Muscle layer of colon (tissue), 2 donors: ENCODE data around the gene NGEF.

Experiments
- H3K27ac ChIP-seq: one replicate; pipeline ENCODE4 v1.7.0; 2013; ENCODE audit warnings: low read depth, mild to moderate bottlenecking, low read length, moderate library complexity
- H3K27me3 ChIP-seq, 2 donors: one replicate each; pipeline ENCODE4 v1.7.0; 2013; ENCODE audit warnings: low read length in 2 of 2, mild to moderate bottlenecking in 2 of 2; ENCODE audit not compliant: insufficient read depth in 2 of 2, control insufficient read depth in 1 of 2
- H3K36me3 ChIP-seq: one replicate; pipeline ENCODE4 v1.7.0; 2013; ENCODE audit warnings: mild to moderate bottlenecking, low read length; ENCODE audit not compliant: insufficient read depth
- H3K4me1 ChIP-seq: one replicate; pipeline ENCODE4 v1.7.0; 2013; ENCODE audit warnings: mild to moderate bottlenecking, low read length; ENCODE audit not compliant: insufficient read depth
- H3K4me3 ChIP-seq, 2 donors: one replicate each; pipeline ENCODE4 v1.7.0; 2013; ENCODE audit warnings: low read length in 2 of 2, low read depth in 1 of 2, mild to moderate bottlenecking in 1 of 2, moderate library complexity in 1 of 2
- H3K9ac ChIP-seq: one replicate; pipeline ENCODE4 v1.7.0; 2013; ENCODE audit warnings: low read length
- H3K9me3 ChIP-seq: one replicate; pipeline ENCODE4 v1.7.0; 2013; ENCODE audit warnings: mild to moderate bottlenecking, low read length
- donor health status: abdominal sarcoma.
- donor health status: Adenocarcinoma of cecum.

Gene NGEF

GRCh38 chr2:232897598-232898408 is 115.3 kb downstream of the NGEF start:
- no peak overlapping the region for H3K9ac ChIP-seq

GRCh38 chr2:232896720-232897597 is 116.1 kb downstream of the NGEF start:
- H3K4me1 ChIP-seq: no peaks in the 10 kb centered on the region
- no peak overlapping the region for H3K27ac ChIP-seq
- no peak overlapping the region for H3K4me3 ChIP-seq
- H3K36me3 ChIP-seq: no peaks in the 10 kb centered on the region
- H3K9ac ChIP-seq: no peak overlapping the region
- H3K27me3 ChIP-seq: peaks cover 0 to 5% of the 10 kb centered on the region in 2 donors
- H3K9me3 ChIP-seq: no peaks in the 10 kb centered on the region

More at GRCh38 chr2:232897598-232898408, 115.3 kb downstream of the NGEF start:
- no peaks in the 10 kb centered on the region for H3K9me3 ChIP-seq
- no peak overlapping the region for H3K4me3 ChIP-seq
- peaks cover 0 to 7% of the 10 kb centered on the region in 2 donors for H3K27me3 ChIP-seq
- H3K27ac ChIP-seq: no peak overlapping the region
- H3K36me3 ChIP-seq: no peaks in the 10 kb centered on the region
- H3K4me1 ChIP-seq: no peaks in the 10 kb centered on the region

GRCh38 chr2:232896111-232896510 is 116.9 kb downstream of the NGEF start:
- Histone ChIP-seq H3K27me3 (no peaks in the 10 kb centered on the region), H3K9ac (no peak overlapping the region), H3K27ac (no peak overlapping the region), H3K9me3 (no peaks in the 10 kb centered on the region), H3K4me1 (no peaks in the 10 kb centered on the region), H3K36me3 (no peaks in the 10 kb centered on the region), H3K4me3 (no peak overlapping the region)

GRCh38 chr2:232894746-232895145 is 118.3 kb downstream of the NGEF start:
- H3K27me3 ChIP-seq: peaks cover 0 to 6% of the 10 kb centered on the region in 2 donors

GRCh38 chr2:232894251-232894650 is 118.8 kb downstream of the NGEF start:
- Histone ChIP-seq H3K4me1 (no peaks in the 10 kb centered on the region), H3K36me3 (no peaks in the 10 kb centered on the region), H3K4me3 (no peak overlapping the region), H3K27me3 (peaks cover 0 to 6% of the 10 kb centered on the region in 2 donors), H3K9ac (no peak overlapping the region), H3K27ac (no peak overlapping the region), H3K9me3 (no peaks in the 10 kb centered on the region)

More at GRCh38 chr2:232894746-232895145, 118.3 kb downstream of the NGEF start:
- Histone ChIP-seq H3K36me3 (no peaks in the 10 kb centered on the region), H3K9ac (no peak overlapping the region), H3K9me3 (no peaks in the 10 kb centered on the region), H3K27ac (no peak overlapping the region), H3K4me1 (no peaks in the 10 kb centered on the region), H3K4me3 (no peak overlapping the region)

GRCh38 chr2:232893834-232894233 is 119.2 kb downstream of the NGEF start:
- Histone ChIP-seq H3K9me3 (no peaks in the 10 kb centered on the region), H3K4me1 (no peaks in the 10 kb centered on the region), H3K27ac (no peak overlapping the region), H3K4me3 (no peak overlapping the region), H3K27me3 (peaks cover 0 to 6% of the 10 kb centered on the region in 2 donors), H3K36me3 (no peaks in the 10 kb centered on the region), H3K9ac (no peak overlapping the region)

GRCh38 chr2:232892843-232893242 is 120.2 kb downstream of the NGEF start:
- no peaks in the 10 kb centered on the region for H3K9me3 ChIP-seq
- H3K9ac ChIP-seq: no peak overlapping the region
- H3K4me1 ChIP-seq: no peaks in the 10 kb centered on the region
- no peak overlapping the region for H3K27ac ChIP-seq
- H3K4me3 ChIP-seq: no peak overlapping the region
- no peaks in the 10 kb centered on the region for H3K36me3 ChIP-seq
- H3K27me3 ChIP-seq: peaks cover 0 to 6% of the 10 kb centered on the region in 2 donors

- no peaks in the 10 kb centered on the region for H3K36me3 ChIP-seq
- no peaks in the 10 kb centered on the region for H3K9me3 ChIP-seq
- H3K27ac ChIP-seq: no peak overlapping the region
- H3K27me3 ChIP-seq: peaks cover under 1 to 6% of the 10 kb centered on the region in 2 donors
- no peaks in the 10 kb centered on the region for H3K4me1 ChIP-seq
- H3K9ac ChIP-seq: no peak overlapping the region
- H3K4me3 ChIP-seq: no peak overlapping the region
Measured at GRCh38 chr2:232892221-232892620, 120.8 kb downstream of the NGEF start.

GRCh38 chr2:232891621-232892071 is 121.4 kb downstream of the NGEF start:
- Histone ChIP-seq H3K27me3 (peaks cover 6 to 7% of the 10 kb centered on the region in 2 donors), H3K9me3 (no peaks in the 10 kb centered on the region), H3K4me1 (no peaks in the 10 kb centered on the region), H3K27ac (no peak overlapping the region), H3K9ac (no peak overlapping the region), H3K4me3 (no peak overlapping the region), H3K36me3 (no peaks in the 10 kb centered on the region)

GRCh38 chr2:232890896-232891601 is 122.0 kb downstream of the NGEF start:
- Histone ChIP-seq H3K27ac (no peak overlapping the region), H3K4me1 (no peaks in the 10 kb centered on the region), H3K9ac (no peak overlapping the region), H3K4me3 (no peak overlapping the region), H3K36me3 (no peaks in the 10 kb centered on the region), H3K9me3 (no peaks in the 10 kb centered on the region), H3K27me3 (peaks cover 6 to 7% of the 10 kb centered on the region in 2 donors)

GRCh38 chr2:232890536-232890895 is 122.5 kb downstream of the NGEF start:
- Histone ChIP-seq H3K36me3 (no peaks in the 10 kb centered on the region), H3K9me3 (no peaks in the 10 kb centered on the region), H3K27me3 (peaks cover 6 to 7% of the 10 kb centered on the region in 2 donors), H3K9ac (no peak overlapping the region), H3K4me1 (no peaks in the 10 kb centered on the region), H3K27ac (no peak overlapping the region), H3K4me3 (no peak overlapping the region)
